HepG2 (cell line): ENCODE results near the gene ZNF865. TPM values are rescaled to one million over a fixed set of nuclear protein-coding genes. Genes with fewer than 3 reads are reported as not detected.

Experiments
- ADNP ChIP-seq: sonication (generic); formaldehyde crosslinking; IDR thresholded peaks from 2 replicates; pipeline ENCODE4 v1.4.0; 2020; ENCODE audit warnings: missing genetic modification reagents
- CTCF ChIP-seq: sonication (generic); formaldehyde crosslinking; IDR thresholded peaks from 2 replicates; pipeline ENCODE4 v1.5.0; 2020; ENCODE audit warnings: mild to moderate bottlenecking, missing genetic modification reagents, moderate library complexity
- EED ChIP-seq: sonication (generic); formaldehyde crosslinking; IDR thresholded peaks from 2 replicates; pipeline ENCODE4 v1.5.0; 2020; ENCODE audit warnings: mild to moderate bottlenecking, missing genetic modification reagents
- MIER3 ChIP-seq: IDR thresholded peaks from 2 replicates; pipeline ENCODE4 v1.6.1; 2016; ENCODE audit warnings: missing compliant biosample characterization, borderline replicate concordance
- PHF20 ChIP-seq: sonication (generic); formaldehyde crosslinking; IDR thresholded peaks from 2 replicates; pipeline ENCODE4 v1.5.0; 2020; ENCODE audit warnings: mild to moderate bottlenecking, missing genetic modification reagents
- REL ChIP-seq: sonication (generic); formaldehyde crosslinking; conservative IDR thresholded peaks from 2 replicates; pipeline ENCODE4 v1.8.0; 2022; ENCODE audit warnings: mild to moderate bottlenecking, missing genetic modification reagents, moderate library complexity
- RFXAP ChIP-seq: sonication (generic); formaldehyde crosslinking; IDR thresholded peaks from 2 replicates; pipeline ENCODE4 v1.4.0; 2020; ENCODE audit warnings: missing genetic modification reagents, borderline replicate concordance
- SMAD1 ChIP-seq: sonication (generic); formaldehyde crosslinking; IDR thresholded peaks from 2 replicates; pipeline ENCODE4 v1.4.0; 2020; ENCODE audit warnings: missing genetic modification reagents, low read depth, mild to moderate bottlenecking, borderline replicate concordance
- TMF1 ChIP-seq: sonication (generic); formaldehyde crosslinking; IDR thresholded peaks from 2 replicates; pipeline ENCODE4 v1.8.1; 2022; ENCODE audit warnings: low read depth, missing genetic modification reagents
- XRCC5 ChIP-seq: fragments of 200-400 bp; formaldehyde crosslinking; optimal IDR thresholded peaks from 2 replicates; pipeline ENCODE3; 2017; ENCODE audit warnings: mild to moderate bottlenecking, low read length
- ZFP36 ChIP-seq: fragments of 150-350 bp; IDR thresholded peaks from 2 replicates; pipeline ENCODE4 v1.6.1; 2018; ENCODE audit warnings: borderline replicate concordance, low read length, low read depth; ENCODE audit not compliant: partially characterized antibody
- ZNF414 ChIP-seq: sonication (generic); formaldehyde crosslinking; IDR thresholded peaks from 2 replicates; pipeline ENCODE4 v1.5.0; 2020; ENCODE audit warnings: missing genetic modification reagents
- ZNF879 ChIP-seq: sonication (generic); formaldehyde crosslinking; IDR thresholded peaks from 2 replicates; pipeline ENCODE4 v1.8.1; 2023; ENCODE audit warnings: missing genetic modification reagents
- polyA plus RNA-seq, 8 experiments: library from polyadenylated mRNA; depleted of rRNA in 3 of 8; stranded (reverse) in 7 of 8; unstranded in 1 of 8; fragments of >200 nt; fragmentation: Illumina TruSeq in 4 of 8; extraction: Trizol in 4 of 8; gene quantifications; 2 replicates each; pipeline versions ENCODE4 v1.2.1 to v1.2.3, GENCODE V29; 2011 to 2016; ENCODE audit warnings: low read depth in 4 of 8, missing spikeins in 1 of 8, mixed read lengths in 1 of 8; ENCODE audit not compliant: insufficient read depth in 1 of 8
- total RNA-seq, 5 experiments: library from RNA; depleted of rRNA; stranded (reverse); fragments of >200 nt; fragmentation: Illumina TruSeq; extraction: Trizol; gene quantifications; 2 replicates each; pipeline ENCODE4 v1.2.3, GENCODE V29; 2016; ENCODE audit warnings: low read depth in 1 of 5
- TF ChIP-seq, protein P1 (sequence below), 2 experiments: fragments of 450-650 bp in 1 of 2; sonication (generic) in 1 of 2; formaldehyde crosslinking; IDR thresholded peaks; 2 replicates each; pipeline versions ENCODE4 v1.5.0 to v1.8.0; 2020 to 2022; ENCODE audit warnings: mild to moderate bottlenecking in 1 of 2, missing genetic modification reagents in 1 of 2
- TF ChIP-seq, protein P2 (sequence below): IDR thresholded peaks from 2 replicates; pipeline ENCODE4 v1.4.0; 2020; ENCODE audit warnings: mild to moderate bottlenecking, missing genetic modification reagents
- TF ChIP-seq, protein P3 (sequence below): sonication (generic); formaldehyde crosslinking; IDR thresholded peaks from 2 replicates; pipeline ENCODE4 v1.8.0; 2022; ENCODE audit warnings: low read depth, missing genetic modification reagents

Gene ZNF865
- total and polyA plus RNA-seq, 2 of the 13 experiments (the other 11 are each of a cell fraction or from before 2014, with no cell fraction given) = 0.93 to 1.0 TPM

DNA sequence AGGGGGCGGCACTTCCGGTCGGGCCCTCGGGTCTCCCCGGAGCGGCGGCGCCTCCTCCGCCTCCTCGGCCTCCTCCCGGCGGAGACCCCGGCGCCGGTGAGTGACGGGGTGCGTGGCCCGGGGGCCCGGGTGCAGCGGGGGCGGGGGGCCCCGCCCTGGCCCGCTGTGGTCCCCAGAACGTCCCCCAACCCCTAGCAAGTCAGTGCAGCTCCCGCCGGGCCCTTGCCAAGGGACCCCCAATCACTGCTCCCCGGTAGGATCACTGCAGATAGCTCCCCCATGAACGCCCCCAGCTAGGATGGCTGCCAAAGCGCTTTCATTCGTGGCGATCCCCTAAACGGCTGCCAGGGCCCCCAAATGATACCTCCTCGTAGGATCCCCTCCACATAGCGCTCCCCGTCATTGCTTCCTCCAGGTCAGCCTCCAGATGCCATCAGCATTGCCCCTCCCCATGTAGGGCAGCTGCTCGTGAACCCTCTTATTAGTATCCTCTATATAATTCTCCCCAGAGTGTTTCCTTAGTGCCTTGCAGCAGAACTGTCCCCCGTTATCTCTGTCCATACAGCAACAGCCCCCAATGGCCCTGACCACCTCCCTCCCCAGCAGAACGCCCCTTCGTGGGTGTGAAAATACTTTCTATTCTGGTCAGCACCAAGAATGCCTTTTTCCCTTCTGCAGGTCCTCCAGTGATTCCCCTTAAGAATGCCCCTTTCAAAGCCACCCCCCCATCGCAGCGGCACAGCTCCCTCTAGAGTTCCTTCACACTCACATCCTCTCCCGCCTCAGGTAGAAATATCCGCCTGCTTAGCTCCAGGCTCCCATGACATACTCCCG, at the start of gene ZNF865 (continued):
- TF ChIP-seq, protein P1, sequence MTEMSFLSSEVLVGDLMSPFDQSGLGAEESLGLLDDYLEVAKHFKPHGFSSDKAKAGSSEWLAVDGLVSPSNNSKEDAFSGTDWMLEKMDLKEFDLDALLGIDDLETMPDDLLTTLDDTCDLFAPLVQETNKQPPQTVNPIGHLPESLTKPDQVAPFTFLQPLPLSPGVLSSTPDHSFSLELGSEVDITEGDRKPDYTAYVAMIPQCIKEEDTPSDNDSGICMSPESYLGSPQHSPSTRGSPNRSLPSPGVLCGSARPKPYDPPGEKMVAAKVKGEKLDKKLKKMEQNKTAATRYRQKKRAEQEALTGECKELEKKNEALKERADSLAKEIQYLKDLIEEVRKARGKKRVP (CRISPR knock-in tag; IDR thresholded peaks at IDR 0.05) = no peak
- TF ChIP-seq RFXAP (CRISPR knock-in tag) (peak; percentile 96), MIER3 (CRISPR knock-in tag) (0 out of 2 replicates have a peak, but pooled peaks have one; percentile 27), XRCC5 (peak; percentile 79), ADNP (CRISPR knock-in tag) (no peak), ZNF879 (CRISPR knock-in tag) (no peak), SMAD1 (CRISPR knock-in tag) (no peak), TMF1 (no peak), CTCF (peak; percentile 94), PHF20 (no peak; the same call in 1 of the 2 replicates), EED (0 out of 2 replicates have a peak, but pooled peaks have one; percentile 70), ZFP36 (no peak), ZNF414 (CRISPR knock-in tag) (no peak), REL (CRISPR knock-in tag) (no peak)
- TF ChIP-seq, protein P2, sequence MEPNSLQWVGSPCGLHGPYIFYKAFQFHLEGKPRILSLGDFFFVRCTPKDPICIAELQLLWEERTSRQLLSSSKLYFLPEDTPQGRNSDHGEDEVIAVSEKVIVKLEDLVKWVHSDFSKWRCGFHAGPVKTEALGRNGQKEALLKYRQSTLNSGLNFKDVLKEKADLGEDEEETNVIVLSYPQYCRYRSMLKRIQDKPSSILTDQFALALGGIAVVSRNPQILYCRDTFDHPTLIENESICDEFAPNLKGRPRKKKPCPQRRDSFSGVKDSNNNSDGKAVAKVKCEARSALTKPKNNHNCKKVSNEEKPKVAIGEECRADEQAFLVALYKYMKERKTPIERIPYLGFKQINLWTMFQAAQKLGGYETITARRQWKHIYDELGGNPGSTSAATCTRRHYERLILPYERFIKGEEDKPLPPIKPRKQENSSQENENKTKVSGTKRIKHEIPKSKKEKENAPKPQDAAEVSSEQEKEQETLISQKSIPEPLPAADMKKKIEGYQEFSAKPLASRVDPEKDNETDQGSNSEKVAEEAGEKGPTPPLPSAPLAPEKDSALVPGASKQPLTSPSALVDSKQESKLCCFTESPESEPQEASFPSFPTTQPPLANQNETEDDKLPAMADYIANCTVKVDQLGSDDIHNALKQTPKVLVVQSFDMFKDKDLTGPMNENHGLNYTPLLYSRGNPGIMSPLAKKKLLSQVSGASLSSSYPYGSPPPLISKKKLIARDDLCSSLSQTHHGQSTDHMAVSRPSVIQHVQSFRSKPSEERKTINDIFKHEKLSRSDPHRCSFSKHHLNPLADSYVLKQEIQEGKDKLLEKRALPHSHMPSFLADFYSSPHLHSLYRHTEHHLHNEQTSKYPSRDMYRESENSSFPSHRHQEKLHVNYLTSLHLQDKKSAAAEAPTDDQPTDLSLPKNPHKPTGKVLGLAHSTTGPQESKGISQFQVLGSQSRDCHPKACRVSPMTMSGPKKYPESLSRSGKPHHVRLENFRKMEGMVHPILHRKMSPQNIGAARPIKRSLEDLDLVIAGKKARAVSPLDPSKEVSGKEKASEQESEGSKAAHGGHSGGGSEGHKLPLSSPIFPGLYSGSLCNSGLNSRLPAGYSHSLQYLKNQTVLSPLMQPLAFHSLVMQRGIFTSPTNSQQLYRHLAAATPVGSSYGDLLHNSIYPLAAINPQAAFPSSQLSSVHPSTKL (CRISPR knock-in tag) = 0 out of 2 replicates have a peak, but pooled peaks have one; percentile 26
- TF ChIP-seq, protein P3, sequence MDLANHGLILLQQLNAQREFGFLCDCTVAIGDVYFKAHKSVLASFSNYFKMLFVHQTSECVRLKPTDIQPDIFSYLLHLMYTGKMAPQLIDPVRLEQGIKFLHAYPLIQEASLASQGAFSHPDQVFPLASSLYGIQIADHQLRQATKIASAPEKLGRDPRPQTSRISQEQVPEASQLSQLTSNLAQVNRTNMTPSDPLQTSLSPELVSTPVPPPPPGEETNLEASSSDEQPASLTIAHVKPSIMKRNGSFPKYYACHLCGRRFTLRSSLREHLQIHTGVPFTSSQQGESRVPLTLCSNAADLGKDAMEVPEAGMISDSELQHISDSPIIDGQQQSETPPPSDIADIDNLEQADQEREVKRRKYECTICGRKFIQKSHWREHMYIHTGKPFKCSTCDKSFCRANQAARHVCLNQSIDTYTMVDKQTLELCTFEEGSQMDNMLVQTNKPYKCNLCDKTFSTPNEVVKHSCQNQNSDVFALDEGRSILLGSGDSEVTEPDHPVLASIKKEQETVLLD (CRISPR knock-in tag) = 0 out of 2 replicates have a peak, but pooled peaks have one; percentile 14
